Suprapubic skin (tissue), 4 donors: ENCODE measurements around the gene CRB2.

Experiments used
- EP300 ChIP-seq: sonication (generic); formaldehyde crosslinking; IDR thresholded peaks from one replicate; pipeline ENCODE4 v1.6.1; 2017; ENCODE audit warnings: antibody characterized with exemption
- POLR2A ChIP-seq, 2 donors: fragments of 450-650 bp; IDR thresholded peaks; one replicate each; pipeline ENCODE4 v1.6.1; 2017; ENCODE audit warnings: antibody characterized with exemption in 2 of 2, mild to moderate bottlenecking in 2 of 2, moderate library complexity in 2 of 2
- POLR2AphosphoS5 ChIP-seq, 3 donors: sonication (generic); formaldehyde crosslinking; IDR thresholded peaks; one replicate each; pipeline ENCODE4 v1.6.1; 2017; ENCODE audit warnings: antibody characterized with exemption in 3 of 3
- TF ChIP-seq, protein P1 (sequence below), 2 donors: fragments of 200-600 bp in 1 of 2; fragments of 450-650 bp in 1 of 2; sonication (generic) in 1 of 2; IDR thresholded peaks; one replicate each; pipeline ENCODE4 v1.5.1; 2016 to 2019; ENCODE audit warnings: antibody characterized with exemption in 2 of 2, mild to moderate bottlenecking in 1 of 2, moderate library complexity in 1 of 2

DNA sequence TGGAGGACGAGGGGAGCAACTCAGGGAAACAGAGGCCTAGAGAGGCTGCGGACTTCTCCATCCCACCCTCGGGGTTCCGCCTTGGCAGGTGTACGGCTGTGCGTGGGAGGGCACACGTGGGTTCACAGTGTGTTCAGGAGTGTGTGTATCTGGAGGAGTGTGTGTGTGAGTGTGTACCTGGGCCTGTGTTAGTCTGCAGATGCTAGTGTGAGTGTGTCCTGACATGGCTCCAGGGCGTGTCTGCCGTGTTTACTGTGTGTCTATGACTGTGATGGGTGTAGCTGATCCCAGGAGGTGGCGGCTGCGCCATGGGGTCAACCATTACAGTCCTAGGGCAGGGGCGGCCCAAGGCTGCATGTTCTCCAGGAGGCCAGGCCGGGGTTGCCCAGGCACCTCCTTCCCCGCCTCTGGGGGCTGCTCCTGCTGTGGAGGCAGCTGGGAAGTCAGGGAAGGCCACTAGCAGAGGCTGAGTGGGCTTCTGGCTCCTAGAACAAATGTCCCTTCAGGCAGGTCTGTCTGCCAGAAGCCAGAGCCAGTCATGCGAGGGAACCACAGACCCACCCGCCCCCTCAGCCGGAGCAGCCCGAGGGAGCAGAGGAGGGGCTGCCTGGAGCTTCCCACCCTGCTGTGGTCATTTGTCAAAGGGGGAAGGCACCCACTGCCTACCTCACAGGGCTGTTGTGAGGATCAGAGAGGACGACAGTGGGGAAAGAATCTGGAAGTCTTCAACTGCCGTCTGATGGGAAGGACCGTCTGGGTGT is 21.4 kb downstream of the CRB2 start:
- TF ChIP-seq POLR2AphosphoS5 (IDR thresholded peaks at IDR 0.05) (no peak), POLR2A (IDR thresholded peaks at IDR 0.05) (no peak), EP300 (no peak)
- TF ChIP-seq, protein P1, sequence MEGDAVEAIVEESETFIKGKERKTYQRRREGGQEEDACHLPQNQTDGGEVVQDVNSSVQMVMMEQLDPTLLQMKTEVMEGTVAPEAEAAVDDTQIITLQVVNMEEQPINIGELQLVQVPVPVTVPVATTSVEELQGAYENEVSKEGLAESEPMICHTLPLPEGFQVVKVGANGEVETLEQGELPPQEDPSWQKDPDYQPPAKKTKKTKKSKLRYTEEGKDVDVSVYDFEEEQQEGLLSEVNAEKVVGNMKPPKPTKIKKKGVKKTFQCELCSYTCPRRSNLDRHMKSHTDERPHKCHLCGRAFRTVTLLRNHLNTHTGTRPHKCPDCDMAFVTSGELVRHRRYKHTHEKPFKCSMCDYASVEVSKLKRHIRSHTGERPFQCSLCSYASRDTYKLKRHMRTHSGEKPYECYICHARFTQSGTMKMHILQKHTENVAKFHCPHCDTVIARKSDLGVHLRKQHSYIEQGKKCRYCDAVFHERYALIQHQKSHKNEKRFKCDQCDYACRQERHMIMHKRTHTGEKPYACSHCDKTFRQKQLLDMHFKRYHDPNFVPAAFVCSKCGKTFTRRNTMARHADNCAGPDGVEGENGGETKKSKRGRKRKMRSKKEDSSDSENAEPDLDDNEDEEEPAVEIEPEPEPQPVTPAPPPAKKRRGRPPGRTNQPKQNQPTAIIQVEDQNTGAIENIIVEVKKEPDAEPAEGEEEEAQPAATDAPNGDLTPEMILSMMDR (IDR thresholded peaks at IDR 0.05): no peak
